Right ventricle myocardium inferior (tissue), 1 donor: ENCODE data around the gene CBX1. TPM values are rescaled to one million over a fixed set of nuclear protein-coding genes. Genes with fewer than 3 reads are reported as not detected.

Source experiments
- ATAC-seq: fragments of 200-7000 bp; cut with Tn5 transposase; one replicate; pipeline ENCODE4 v1.9.1; 2020; ENCODE audit warnings: mild to moderate bottlenecking, moderate library complexity
- DNase-seq: peaks from one replicate; pipeline ENCODE4 v3.0.0; 2021; ENCODE audit errors: missing footprints
- intact Hi-C: fragments of 100-400 bp; cut with DNase I; formaldehyde crosslinking; loops from one replicate; pipeline ENCODE4 v1.11.0; 2022
- total RNA-seq: library from RNA; stranded (reverse); fragmentation: NEBNext Ultra II Directional; extraction: Animal tissue kit (Norgen Biotek cat#: 25700); gene quantifications from one replicate; pipeline ENCODE4 v1.2.1, GENCODE V29; 2021
- donor health status: DM: no; HTN: yes; CAD: no; lungs with severe emphysema.

The CBX1 gene
- total RNA-seq, 1 donor from 2014 or later = 40.0 TPM

DNA sequence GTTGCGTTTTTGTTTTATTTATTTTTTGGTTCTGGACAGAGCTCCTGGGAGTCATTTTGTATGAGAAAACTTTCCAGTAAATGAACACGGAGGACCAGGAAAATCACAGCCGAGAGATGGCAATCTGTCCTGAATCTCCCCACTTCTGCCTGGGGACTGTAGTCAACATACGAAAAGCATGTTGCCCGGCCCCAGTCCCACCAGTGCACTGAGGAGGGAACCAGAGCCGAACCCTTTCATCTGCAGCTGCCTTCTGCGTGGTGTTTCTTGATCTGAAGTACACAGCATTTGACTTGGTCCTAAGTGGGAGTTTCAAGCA, 25.2 kb upstream of the CBX1 start:
- DNase-seq (no peak), ATAC-seq (no peak)
- intact Hi-C loops = no loop called here

DNA sequence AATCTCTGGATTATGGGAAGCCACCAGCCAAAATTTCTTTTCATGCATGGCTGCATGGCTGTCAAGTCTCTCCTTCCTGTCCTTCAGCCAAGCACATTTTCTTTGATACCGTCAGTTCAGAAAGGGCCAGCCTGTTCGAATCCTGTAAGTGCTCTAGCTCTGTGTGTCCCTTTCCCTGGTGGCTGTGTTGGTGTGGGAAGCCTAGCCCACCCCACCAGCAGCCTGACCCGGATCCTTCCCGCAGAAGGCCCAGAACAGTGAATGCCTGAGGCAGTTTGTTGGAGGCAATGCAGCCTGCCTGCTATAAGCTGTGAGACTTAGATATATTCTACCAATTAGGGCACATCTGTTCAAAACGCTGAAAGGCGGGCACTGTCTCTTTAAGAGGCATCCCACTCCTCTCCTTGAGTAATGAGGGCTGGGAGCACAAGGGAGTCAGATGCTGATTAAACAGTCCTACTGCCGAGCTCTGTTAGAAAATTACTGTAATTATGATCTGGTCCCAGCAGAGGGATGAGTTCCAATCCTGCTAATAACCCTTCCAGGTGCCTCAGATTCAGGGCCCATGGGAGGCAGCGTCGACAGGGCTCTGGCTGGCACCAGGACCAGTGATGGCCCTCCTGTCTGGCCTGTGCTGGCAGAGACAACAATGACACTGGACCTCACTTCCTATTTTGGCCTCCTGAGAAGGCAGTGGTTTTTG, 24.7 kb upstream of the CBX1 start:
- DNase-seq (no peak), ATAC-seq (no peak)
- intact Hi-C loops = no loop called here

DNA sequence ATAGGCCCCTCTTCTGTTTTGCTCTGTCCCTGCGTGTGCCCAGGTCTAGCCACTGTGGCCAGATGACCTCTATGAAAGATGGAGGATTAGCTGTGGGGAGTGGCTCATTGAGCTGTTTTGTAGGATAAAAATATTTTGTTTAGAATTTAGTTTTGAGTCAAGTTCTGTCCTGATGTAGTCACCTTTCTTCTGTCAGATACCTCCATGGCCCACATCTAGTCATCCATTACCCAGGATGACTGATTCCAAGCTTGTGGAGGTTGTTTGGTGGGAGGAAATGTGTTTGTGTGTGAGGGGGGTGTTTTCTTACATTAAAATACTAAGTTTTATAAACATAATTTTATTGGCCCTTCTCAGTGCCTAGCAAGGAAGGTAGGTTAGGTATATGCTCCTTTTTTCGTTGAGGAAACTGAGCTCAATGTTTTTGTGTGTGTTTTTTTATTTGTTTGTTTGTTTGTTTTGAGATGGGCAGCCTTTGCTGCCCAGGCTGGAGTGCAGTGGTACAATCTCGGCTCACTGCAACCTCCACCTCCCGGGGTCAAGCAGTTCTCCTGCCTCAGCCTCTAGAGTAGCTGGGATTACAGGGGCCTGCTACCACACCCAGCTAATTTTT, 22.6 kb upstream of the CBX1 start:
- no peak for ATAC-seq
- intact Hi-C loops = no loop called here
- DNase-seq = no peak

DNA sequence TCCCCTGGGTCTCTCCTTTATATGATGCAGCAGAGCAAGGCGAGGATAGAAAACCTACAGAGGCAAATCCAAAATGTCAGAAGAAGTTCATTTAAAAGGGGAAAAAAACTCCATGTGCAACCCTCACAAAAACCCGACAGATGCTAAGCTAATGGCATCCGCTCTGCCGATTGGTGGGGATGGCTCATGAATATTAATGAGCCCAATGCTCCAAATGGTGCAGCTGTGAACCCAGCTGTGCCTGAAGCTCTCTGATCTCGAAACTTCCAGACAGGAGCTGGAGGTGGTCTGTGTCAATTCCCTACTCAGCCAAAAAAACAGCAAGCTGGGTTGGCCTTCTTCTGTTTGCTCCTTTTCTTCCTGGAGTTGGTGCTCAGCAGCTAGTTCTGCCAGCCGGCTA, 21.8 kb upstream of the CBX1 start:
- intact Hi-C loops = no loop called here
- DNase-seq = no peak
- ATAC-seq = no peak

DNA sequence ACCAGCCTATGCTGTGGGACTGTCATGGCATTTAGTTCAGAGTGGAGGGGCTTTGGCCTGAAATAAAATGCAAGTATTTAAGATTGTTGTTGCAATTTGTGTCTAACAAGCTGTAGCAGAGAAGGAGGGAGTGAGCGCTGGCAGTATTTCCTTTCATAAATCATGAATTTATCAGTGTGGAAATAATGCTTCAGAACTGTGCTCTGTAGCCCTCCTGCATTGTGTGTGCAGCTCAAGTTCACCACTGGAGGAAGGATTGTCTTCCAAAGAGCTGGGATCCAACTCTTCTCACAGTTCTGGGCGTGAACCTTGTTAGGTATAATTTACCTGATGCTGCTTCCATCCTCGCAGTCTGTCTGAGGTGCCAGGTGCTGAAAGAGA, 21.4 kb upstream of the CBX1 start:
- intact Hi-C loops = no loop called here
- ATAC-seq = no peak

DNA sequence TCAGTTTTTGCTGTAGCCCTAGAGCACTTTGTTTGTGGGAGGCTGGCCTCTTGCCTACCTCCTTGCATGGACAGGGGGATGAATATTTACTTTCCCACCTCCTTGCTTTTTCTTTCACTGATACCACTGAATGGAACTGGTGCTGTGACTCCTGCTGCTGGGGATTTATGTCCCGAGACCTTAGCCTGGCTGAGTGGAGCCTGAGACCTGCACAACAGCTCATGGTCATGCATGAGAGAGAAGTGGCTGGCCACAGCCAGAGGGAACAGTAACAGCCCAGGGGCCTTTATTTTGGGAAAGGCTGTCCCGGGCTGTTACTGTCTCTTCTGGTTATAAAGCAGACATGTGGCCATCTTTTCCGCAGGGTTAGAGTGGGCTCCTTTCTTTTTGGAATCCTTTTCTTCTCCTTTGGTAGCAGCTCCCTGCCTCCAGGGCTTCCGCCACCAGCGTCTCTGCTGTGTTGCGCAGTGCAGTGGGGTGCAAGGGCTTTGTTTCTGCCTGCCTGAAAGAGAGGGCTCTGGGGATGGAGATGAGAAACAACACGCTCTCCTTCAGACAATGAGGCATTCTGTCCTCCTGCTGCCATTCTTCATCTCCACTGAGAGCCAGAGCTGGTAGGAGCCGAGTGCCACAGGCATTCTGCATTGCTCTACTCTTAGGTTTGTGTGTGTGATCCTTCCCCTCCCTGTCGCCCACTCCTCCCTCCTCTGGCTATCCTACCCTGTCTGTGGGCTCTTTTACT, 20.8 kb upstream of the CBX1 start:
- no peak for DNase-seq
- intact Hi-C loops = no loop called here
- no peak for ATAC-seq

More for the DNA sequence above, 21.4 kb upstream of the CBX1 start:
- DNase-seq = no peak

DNA sequence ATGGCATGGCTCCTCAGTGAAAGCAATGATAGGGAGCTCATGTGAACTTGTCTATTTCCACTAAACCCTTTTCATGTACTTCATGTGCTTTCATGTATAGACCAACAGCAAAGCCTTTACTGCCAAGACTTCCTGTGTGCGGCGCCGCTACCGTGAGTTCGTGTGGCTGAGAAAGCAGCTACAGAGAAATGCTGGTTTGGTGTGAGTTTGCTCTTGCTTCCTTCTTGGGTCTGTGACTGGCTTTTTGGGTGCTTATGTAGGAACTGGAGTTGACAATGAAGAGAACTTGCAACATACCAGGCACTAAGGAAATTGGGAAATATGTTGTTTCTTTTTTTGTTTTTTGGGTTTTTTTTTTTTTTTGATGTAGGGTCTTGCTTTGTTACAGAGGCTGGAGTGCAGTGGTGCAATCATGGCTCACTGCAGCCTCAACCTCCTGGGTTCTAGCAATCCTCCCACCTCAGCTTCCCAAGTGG, 12.0 kb upstream of the CBX1 start:
- intact Hi-C loops = no loop called here
- ATAC-seq = peak; percentile 42
- no peak for DNase-seq

DNA sequence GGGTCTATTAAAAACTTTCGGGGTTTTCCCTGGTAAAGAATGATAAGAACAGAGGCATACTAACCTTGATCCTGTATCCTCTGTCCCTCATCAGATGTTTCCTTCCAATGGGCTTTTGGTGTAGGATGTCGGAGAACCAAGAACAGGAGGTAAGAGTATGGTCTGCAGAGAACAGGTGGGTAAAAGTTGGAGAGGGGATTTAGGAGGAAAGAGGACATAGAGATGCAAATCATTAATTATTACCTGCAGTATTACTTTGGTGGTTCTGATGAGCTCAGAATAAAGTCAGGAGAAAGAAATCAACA, 10.6 kb upstream of the CBX1 start:
- DNase-seq = no peak
- ATAC-seq = no peak
- intact Hi-C loops = no loop called here

DNA sequence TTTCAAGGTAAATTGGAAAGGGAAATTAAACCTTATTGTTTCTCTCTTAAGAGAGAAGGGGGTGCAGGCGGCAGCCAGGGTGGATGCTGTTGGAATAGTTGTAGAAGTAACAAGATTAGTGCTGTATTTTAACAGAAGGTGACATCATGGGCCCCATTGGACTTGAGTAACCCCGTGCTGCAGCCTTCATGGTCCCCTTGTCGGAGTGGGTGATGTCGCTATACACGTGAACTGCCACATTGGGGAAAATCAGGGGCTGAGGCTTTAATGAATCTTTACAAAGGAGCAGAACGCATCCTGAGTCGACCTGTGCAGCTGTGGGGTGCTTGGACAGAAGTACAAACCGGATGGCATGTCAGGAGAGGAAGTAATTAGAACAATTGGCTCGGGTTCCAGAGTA, 9.5 kb upstream of the CBX1 start:
- intact Hi-C loops = no loop called here
- no peak for ATAC-seq
- no peak for DNase-seq

DNA sequence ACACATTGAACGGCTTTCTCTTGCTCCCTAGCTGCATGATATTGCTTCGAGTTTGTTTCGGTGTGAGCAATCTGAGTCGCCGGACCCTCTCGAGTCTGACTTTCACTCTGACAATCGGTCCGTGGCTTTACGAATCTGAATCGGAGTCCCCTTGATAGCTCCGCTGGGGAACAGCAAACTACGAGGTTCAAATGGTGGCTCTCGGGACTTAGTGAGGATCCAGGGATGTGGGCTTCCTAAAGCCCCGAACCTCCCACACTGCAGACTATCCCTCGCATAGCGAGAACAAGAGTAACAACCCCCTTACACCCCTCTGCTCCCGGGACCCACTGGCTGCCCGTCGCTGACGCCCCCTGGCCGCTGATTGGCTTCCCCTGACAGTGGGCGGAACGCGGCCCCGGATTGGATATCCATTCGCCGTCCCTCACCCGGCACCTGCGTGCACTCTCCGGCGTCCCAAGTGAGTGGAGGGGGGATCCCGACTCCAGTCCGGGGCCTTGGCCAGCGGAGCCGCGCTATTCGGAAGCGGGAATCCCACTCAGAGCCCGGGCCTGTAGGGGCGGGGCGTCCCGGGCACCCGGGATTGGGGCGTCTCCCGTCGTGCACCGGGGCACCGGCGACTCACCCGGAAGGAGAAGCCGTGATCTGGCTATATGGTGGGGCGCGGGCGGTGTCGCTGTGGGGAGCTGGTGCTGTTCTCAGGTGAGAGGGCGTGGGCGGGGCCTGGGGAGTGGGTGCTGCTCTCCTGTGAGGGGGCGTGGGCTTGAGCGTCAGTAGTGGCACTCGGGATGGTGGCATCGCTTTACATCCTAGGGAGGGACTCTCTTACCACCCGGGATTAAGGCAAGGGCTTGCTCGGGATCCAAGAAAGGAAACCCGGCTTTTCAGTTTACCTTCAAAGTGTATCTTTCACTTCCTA, 6.1 kb upstream of the CBX1 start, which contains the start of gene SNX11:
Gene SNX11 (plus strand): TSS at position 630 of the 919 bp plus-strand sequence. CDS start 4,278 bp downstream, outside the sequence.
- DNase-seq = peak; percentile 95
- ATAC-seq = peak; percentile 98
- intact Hi-C loops = no loop called here

DNA sequence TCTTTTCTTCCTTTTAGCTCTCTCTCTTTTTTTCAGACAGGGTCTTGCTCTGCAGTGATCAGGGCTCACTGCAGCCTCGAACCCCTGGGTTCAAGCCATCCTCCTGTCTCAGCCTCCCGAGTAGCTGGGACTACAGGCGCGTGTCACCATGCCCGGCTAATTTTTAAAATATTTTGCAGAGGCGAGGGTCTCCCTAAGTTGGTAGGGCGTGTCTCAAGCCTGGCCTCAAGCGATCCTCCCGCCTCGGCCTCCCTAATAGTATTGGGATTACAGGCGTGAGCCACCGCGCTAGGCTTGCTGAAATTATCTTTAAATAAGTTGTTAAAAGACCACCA, 5.5 kb upstream of the CBX1 start:
- ATAC-seq (no peak), DNase-seq (no peak)
- intact Hi-C loops = no loop called here

DNA sequence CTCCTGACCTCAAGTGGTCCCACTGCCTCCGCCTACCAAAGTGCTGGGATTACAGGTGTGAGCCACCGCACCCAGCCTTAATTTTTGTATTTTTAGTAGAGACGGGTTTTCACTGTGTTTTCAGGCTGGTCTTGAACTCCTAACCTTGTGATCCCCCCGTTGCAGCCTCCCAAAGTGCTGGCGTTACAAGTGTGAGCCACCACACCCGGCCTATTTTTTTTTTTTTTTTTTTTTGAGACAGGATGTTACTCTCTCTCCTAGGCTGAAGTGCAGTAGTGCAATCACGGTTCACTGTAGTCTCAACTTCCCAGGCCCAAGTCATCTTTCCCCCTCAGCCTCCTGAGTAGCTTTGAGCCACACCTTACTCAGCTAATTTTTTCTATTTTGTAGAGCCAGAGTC, 3.2 kb upstream of the CBX1 start:
- DNase-seq (no peak), ATAC-seq (no peak)
- intact Hi-C loops = no loop called here

DNA sequence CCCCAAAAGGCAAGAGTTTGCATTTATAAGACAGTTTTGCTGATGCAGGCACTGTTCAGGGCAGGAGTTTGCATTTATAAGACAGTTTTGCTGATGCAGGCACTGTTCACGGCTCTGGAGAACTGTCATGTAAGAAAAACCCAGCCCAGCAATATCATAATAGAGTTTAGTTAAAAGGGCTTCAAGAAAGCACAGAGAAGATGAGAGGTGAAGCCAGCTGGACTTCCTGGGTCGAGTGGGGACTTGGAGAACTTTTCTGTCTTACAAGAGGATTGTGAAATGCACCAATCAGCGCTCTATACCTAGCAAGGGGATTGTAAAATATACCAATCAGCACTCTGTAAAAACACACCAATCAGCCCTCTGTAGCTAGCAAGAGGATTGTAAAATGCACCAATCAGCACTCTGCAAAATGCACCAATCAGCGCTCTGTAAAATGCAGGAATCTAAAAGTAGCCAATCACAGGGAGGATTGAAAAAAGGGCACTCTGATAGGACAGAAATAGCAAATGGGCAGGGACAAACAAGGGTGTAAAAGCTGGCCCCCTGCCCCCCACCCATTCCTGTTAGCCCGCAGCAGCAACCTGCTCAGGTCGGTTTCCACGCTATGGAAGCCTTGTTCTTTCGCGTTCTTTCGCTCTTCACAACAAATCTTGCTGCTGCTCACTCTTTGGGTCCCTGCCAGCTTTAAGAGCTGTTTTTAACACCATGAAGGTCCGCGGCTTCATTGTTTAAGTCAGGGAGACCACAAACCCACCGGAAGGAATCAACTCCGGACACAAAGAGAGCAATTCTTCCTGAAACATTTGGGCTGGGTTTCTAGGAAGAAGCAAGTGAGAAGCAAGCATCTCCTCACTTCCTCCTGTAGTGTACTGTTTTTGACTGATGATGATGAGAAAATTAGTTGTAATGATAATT, 1.8 kb upstream of the CBX1 start:
- no peak for ATAC-seq
- intact Hi-C loops = no loop called here
- DNase-seq = no peak

DNA sequence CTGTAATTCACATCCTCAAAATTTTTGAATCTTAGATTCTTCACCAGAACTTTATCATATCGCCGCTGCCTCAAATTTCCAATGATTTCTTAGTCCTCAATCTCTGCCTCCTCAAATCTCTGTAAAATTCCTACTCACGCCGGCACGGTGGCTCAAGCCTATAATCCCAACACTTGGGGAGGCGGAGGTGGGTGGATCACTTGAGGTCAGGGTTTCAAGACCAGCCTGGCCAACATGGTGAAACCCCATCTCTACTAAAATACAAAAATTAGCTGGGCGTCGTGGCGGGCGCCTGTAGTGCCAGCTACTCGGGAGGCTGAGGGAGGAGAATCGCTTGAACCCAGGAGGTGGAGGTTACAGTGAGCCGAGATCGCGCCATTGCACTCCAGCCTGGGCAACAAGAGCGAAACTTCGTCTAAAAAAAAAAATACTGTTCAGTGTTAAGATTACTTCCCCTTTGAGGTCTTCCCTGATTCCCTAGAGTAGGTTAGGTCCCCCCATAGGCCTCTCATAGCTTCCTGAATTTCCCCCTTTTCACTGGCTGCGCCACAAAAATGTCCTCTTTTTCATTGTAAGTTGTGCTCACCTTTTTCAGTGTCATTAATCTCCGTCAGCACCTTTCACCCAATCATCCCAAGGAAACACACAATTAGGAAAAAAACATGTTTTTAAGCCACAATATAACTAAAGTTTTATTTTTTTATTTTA, 919 bp upstream of the CBX1 start:
- ATAC-seq (no peak), DNase-seq (no peak)
- intact Hi-C loops = no loop called here

DNA sequence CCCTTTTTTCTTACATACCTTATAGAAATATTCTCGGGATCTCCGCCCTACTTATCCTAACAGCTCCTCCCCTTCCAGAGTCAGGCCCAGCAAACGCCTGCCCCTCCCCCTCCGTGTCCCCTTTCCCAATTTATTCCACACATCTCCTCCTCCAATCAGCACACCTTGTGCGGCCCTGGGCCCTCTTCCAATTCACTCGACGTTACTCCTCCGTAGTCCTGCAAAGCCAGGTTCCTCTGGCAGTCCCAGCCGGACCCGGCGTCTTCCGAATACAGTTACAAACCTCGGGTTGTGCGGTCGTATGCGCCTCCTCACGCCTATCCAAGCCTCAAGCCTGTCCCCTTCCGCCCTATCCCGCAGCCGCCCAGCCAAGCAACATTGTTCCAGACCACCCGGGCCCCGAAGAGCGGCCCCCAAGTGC, 677 bp downstream of the CBX1 start:
- peak; percentile 18 for ATAC-seq
- peak; percentile 73 for DNase-seq
- intact Hi-C loops = no loop called here

DNA sequence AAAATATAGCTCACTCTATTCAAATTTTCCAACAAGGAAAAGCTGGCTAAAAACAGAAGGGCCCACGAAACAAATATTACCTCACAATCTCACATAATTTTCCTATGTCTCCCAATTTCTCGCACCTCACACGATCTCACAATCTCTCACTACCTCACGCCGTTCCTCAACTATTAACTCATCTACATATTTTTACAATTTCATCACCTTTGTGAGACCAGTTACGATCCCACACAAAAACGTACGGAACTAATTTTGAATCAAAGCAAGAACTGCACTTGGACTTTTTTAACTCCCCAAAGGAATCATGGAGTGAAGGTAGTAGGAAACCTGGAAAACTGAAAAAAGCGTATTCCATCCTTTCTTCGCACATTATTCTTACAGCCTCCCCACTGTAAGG, 1.1 kb downstream of the CBX1 start:
- intact Hi-C loops = no loop called here
- no peak for ATAC-seq
- no peak for DNase-seq

DNA sequence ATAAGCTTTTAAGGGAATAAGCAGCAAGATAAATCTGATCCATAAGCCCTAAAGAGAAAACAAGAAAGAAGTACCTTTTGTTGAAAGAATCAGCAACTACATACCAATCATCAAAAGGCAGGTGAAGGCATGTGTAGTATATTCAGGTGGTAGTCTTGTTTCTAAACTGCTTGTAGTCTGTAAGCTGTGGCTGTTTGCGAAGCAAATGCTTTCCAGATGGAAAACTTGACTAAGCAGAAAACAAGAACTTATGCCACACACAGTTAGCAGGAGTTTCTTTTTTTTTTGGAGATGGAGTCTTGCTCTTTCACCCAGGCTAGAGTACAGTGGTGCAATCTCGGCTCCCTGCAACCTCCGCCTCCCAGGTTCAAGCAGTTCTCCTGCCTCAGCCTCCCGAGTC, 5.7 kb downstream of the CBX1 start:
- intact Hi-C loops = no loop called here
- DNase-seq = no peak
- no peak for ATAC-seq
